WTC11 (cell line): ENCODE measurements around the gene TMEM214. TPM values are rescaled to one million over a fixed set of nuclear protein-coding genes. Genes with fewer than 3 reads are reported as not detected.

ENCODE experiments used
- ATAC-seq: fragments of 200-7000 bp; cut with Tn5 transposase; 2 replicates; pipeline ENCODE4 v1.10.0; 2021; ENCODE audit warnings: mild to moderate bottlenecking, moderate library complexity
- CTCF ChIA-PET: fragments of 300-600 bp; sonication (Branson Sonifier 250); formaldehyde crosslinking; loops from one replicate; lab custom pipeline; 2021; ENCODE audit warnings: antibody characterized with exemption; lab: Charles Lee
- POLR2A ChIA-PET: fragments of 350-600 bp; sonication (Branson Sonifier 250); formaldehyde crosslinking; loops from one replicate; lab custom pipeline; 2021; ENCODE audit warnings: antibody characterized with exemption; lab: Charles Lee
- DNase-seq: peaks from one replicate; pipeline ENCODE4 v3.0.0; 2021; ENCODE audit warnings: low spot score
- H3K27ac Mint-ChIP-seq: 2 replicates; pipeline ENCODE4 v1.8.0; 2021; ENCODE audit warnings: mixed read lengths
- H3K27me3 Mint-ChIP-seq: 2 replicates; pipeline ENCODE4 v1.8.0; 2021; ENCODE audit warnings: low read depth, mild to moderate bottlenecking, moderate library complexity, mixed read lengths
- H3K36me3 Mint-ChIP-seq: 2 replicates; pipeline ENCODE4 v1.8.0; 2021; ENCODE audit warnings: mixed read lengths
- H3K4me1 Mint-ChIP-seq: 2 replicates; pipeline ENCODE4 v1.8.0; 2022; ENCODE audit warnings: mixed read lengths
- H3K4me3 Mint-ChIP-seq: 2 replicates; pipeline ENCODE4 v1.8.0; 2021; ENCODE audit warnings: mild to moderate bottlenecking, moderate library complexity, mixed read lengths
- H3K9me3 Mint-ChIP-seq: 2 replicates; pipeline ENCODE4 v1.8.0; 2021; ENCODE audit warnings: mixed read lengths
- ATF2 ChIP-seq: sonication (generic); formaldehyde crosslinking; IDR thresholded peaks from 2 replicates; pipeline ENCODE4 v1.8.1; 2022; ENCODE audit warnings: low read depth, missing genetic modification reagents, borderline replicate concordance
- HMGA2 ChIP-seq: fragments of 250-450 bp; sonication (Bioruptor Pico); IDR thresholded peaks from 2 replicates; pipeline ENCODE4 v1.4.0; 2021; ENCODE audit warnings: mild to moderate bottlenecking, moderate library complexity
- MXD4 ChIP-seq: fragments of 250-450 bp; sonication (Bioruptor Pico); IDR thresholded peaks from 2 replicates; pipeline ENCODE4 v1.8.0; 2021; ENCODE audit warnings: mild to moderate bottlenecking, moderate library complexity, borderline replicate concordance
- NFYB ChIP-seq: sonication (generic); formaldehyde crosslinking; conservative IDR thresholded peaks from 2 replicates; pipeline ENCODE4 v1.8.0; 2022; ENCODE audit warnings: low read depth, missing genetic modification reagents
- ZBTB21 ChIP-seq: sonication (generic); formaldehyde crosslinking; IDR thresholded peaks from 2 replicates; pipeline ENCODE4 v1.8.1; 2023; ENCODE audit warnings: mild to moderate bottlenecking, missing genetic modification reagents, borderline replicate concordance
- ZNF138 ChIP-seq: sonication (generic); formaldehyde crosslinking; conservative IDR thresholded peaks from 2 replicates; pipeline ENCODE4 v1.8.1; 2022; ENCODE audit warnings: mild to moderate bottlenecking, moderate library complexity, missing genetic modification reagents
- ZNF396 ChIP-seq: fragments of 250-450 bp; sonication (Bioruptor Pico); IDR thresholded peaks from 2 replicates; pipeline ENCODE4 v1.8.0; 2021; ENCODE audit warnings: mild to moderate bottlenecking, moderate library complexity, borderline replicate concordance
- ZNF671 ChIP-seq: fragments of 250-450 bp; sonication (Bioruptor Pico); IDR thresholded peaks from 2 replicates; pipeline ENCODE4 v1.8.0; 2021; ENCODE audit warnings: mild to moderate bottlenecking
- total RNA-seq: library from RNA; stranded (reverse); gene quantifications from 3 replicates; pipeline ENCODE4 v1.2.3, GENCODE V29; 2021
- TF ChIP-seq, protein P1 (sequence below): sonication (generic); formaldehyde crosslinking; IDR thresholded peaks from 2 replicates; pipeline ENCODE4 v1.8.1; 2022; ENCODE audit warnings: missing genetic modification reagents, borderline replicate concordance
- TF ChIP-seq, protein P2 (sequence below): sonication (generic); formaldehyde crosslinking; IDR thresholded peaks from 2 replicates; pipeline ENCODE4 v1.8.1; 2022; ENCODE audit warnings: low read depth, mild to moderate bottlenecking, moderate library complexity, missing genetic modification reagents, borderline replicate concordance
- TF ChIP-seq, protein P3 (sequence below): sonication (generic); formaldehyde crosslinking; IDR thresholded peaks from 2 replicates; pipeline ENCODE4 v1.8.1; 2023; ENCODE audit warnings: mild to moderate bottlenecking, moderate library complexity, missing genetic modification reagents
- TF ChIP-seq, protein P4 (sequence below): sonication (generic); formaldehyde crosslinking; IDR thresholded peaks from 2 replicates; pipeline ENCODE4 v1.8.1; 2022; ENCODE audit warnings: mild to moderate bottlenecking, moderate library complexity, missing genetic modification reagents
- TF ChIP-seq, protein P5 (sequence below): fragments of 250-450 bp; sonication (Bioruptor Pico); IDR thresholded peaks from 2 replicates; pipeline ENCODE4 v1.9.0; 2021; ENCODE audit warnings: mild to moderate bottlenecking, borderline replicate concordance

Gene TMEM214
- total RNA-seq, 1 experiment from 2014 or later = 57.1 TPM

DNA sequence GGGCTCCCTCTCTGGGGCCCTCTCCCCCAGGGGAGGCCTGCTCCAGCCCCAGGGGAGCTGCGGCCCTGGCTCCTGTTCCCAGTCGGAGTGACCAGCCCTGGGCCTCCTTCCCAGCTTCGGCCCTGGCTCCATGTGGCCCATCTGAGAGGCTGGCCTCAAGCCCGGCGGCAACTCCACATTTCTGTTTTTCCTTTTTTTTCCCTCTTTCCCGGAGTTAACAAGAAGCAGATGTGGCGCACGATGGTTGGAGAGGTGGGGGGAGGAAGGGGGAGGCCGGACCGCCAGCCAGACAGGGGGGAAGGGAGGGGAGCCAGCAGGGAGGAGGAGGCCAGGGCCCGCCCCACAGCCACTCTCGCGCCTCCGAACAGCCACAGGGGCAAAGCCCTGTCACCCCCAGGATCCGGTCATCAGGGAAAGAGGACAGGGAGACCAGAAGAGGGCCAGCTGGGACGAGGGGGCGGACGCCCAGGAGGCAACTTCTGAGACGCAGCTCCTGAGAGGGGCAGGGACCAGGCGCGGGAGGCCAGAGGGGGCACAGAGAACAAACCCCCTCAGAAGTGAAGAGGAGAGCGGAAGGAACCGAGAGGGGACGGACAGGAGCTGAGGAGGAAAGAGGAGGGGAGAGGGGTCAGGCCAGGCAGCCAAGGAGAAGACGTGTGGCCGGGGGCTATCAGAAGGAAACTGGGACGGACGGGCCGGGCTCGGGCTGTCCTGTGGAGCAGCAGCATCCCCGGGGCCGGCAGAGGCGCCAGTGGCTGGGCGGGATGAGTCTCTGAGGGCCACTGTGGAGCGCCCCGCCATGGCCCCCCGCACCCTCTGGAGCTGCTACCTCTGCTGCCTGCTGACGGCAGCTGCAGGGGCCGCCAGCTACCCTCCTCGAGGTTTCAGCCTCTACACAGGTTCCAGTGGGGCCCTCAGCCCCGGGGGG is 45.8 kb downstream of the TMEM214 start, which contains the start of gene EMILIN1:
EMILIN1 (plus strand) TSS at position 349 of the 928 bp plus-strand sequence; CDS start at position 800, 451 bp downstream.
- ChIA-PET CTCF (interaction anchor here (0.5 to 1.4 kb wide), 3 partner anchors 8 to 62 kb away, joined by 5 to 8 read pairs (median 7); partner anchors contain the start of gene KHK), POLR2A (interaction anchor here (0.7 to 1.0 kb wide), 2 partner anchors 18 to 26 kb away, joined by 3 to 4 read pairs; no protein-coding TSS in a partner anchor)
- Mint-ChIP-seq H3K4me3 (no peak within 1 kb of the TSS), H3K4me1 (peaks cover 20% of the 10 kb centered on the region), H3K27ac (peak within 1 kb of the TSS; percentile 84; the same call in 1 of the 2 replicates), H3K36me3 (no peaks in the 10 kb centered on the region), H3K27me3 (peaks cover 11% of the 10 kb centered on the region), H3K9me3 (no peaks in the 10 kb centered on the region)
- no peak for DNase-seq
- TF ChIP-seq HMGA2 (CRISPR knock-in tag) (no peak), ATF2 (CRISPR knock-in tag) (no peak), MXD4 (CRISPR knock-in tag) (no peak), ZNF138 (no peak), ZBTB21 (CRISPR knock-in tag) (no peak), NFYB (no peak), ZNF671 (CRISPR knock-in tag) (no peak)
- ATAC-seq = no peak; the same call in 1 of the 2 replicates

DNA sequence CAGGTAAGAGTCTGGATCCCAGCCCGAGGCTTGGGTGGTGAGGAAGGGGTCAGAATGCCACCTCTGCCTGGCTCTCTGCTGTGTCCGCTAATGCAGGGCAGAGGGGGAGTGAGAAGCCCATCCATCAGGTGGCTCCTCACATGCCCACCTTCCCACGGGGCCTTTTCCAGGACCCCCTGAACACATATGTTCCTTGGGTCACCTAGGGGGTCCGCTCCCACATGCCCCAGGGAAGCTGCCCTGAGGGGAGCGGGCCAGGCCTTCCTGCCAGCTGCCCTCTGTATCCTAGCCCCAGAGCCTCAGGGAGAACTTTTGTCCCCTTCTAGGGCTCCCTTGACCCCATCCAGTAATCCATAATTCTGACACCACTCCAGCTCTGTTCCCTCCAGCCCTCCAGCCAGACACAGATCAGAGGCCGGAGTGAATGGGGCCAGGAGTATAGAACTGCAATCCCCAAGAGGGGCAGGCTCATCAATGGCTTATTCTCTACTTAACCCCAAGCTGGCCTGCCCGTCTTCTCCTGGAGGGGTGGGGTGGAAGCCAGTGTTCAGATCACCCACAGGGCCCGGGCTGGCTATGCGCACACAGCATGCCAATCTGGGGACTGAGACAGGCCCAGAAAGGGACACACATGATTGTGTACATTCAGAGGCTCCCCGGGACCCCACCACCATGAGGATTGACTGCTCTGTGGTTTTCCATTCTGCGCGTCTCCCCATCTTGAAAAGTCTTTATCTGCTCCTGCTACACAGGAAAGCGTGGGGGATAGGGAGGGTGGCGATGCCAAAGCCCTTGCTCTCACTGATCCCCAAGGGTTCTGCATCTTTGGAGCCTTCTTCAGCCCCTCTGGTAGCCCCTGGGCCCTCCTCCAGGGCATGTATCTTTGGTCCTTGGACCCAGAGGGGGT is 46.7 kb downstream of the TMEM214 start:
- POLR2A ChIA-PET = no interaction called here
- H3K4me1 Mint-ChIP-seq = peaks cover 22% of the 10 kb centered on the region

DNA sequence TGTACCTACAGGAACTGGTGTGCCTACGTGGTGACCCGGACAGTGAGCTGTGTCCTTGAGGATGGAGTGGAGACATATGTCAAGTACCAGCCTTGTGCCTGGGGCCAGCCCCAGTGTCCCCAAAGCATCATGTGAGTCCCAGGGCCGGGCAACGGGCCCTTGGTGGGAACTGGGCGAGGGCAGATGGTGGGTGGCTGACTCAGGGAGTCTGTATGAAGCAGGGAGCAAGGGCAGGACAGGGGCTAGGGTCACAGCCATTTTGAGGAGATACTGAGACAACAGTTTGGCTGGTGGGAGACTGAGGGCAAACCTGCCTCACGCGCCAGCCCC is 47.3 kb downstream of the TMEM214 start:
- no peak for DNase-seq
- no peaks in the 10 kb centered on the region for H3K9me3 Mint-ChIP-seq
- H3K36me3 Mint-ChIP-seq = no peaks in the 10 kb centered on the region
- ATAC-seq = no peak
- H3K27ac Mint-ChIP-seq = no peak overlapping the region
- ChIA-PET CTCF (interaction anchor here (1.0 to 1.7 kb wide), 4 partner anchors 8 to 234 kb away, joined by 3 to 29 read pairs (median 11); partner anchors contain the start of genes AGBL5 and OST4), POLR2A (interaction anchor here (1.3 kb wide), 1 partner anchor 9 kb away, joined by 5 read pairs; the partner anchor contains the start of gene OST4)
- H3K27me3 Mint-ChIP-seq = peaks cover 19% of the 10 kb centered on the region
- H3K4me3 Mint-ChIP-seq = no peak overlapping the region
- H3K4me1 Mint-ChIP-seq = peaks cover 22% of the 10 kb centered on the region
- TF ChIP-seq, protein P1, sequence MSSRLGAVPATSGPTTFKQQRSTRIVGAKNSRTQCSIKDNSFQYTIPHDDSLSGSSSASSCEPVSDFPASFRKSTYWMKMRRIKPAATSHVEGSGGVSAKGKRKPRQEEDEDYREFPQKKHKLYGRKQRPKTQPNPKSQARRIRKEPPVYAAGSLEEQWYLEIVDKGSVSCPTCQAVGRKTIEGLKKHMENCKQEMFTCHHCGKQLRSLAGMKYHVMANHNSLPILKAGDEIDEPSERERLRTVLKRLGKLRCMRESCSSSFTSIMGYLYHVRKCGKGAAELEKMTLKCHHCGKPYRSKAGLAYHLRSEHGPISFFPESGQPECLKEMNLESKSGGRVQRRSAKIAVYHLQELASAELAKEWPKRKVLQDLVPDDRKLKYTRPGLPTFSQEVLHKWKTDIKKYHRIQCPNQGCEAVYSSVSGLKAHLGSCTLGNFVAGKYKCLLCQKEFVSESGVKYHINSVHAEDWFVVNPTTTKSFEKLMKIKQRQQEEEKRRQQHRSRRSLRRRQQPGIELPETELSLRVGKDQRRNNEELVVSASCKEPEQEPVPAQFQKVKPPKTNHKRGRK = no peak
- no peak for TF ChIP-seq ZNF396
- TF ChIP-seq, protein P2, sequence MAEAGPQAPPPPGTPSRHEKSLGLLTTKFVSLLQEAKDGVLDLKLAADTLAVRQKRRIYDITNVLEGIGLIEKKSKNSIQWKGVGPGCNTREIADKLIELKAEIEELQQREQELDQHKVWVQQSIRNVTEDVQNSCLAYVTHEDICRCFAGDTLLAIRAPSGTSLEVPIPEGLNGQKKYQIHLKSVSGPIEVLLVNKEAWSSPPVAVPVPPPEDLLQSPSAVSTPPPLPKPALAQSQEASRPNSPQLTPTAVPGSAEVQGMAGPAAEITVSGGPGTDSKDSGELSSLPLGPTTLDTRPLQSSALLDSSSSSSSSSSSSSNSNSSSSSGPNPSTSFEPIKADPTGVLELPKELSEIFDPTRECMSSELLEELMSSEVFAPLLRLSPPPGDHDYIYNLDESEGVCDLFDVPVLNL (CRISPR knock-in tag) = no peak
- TF ChIP-seq, protein P3, sequence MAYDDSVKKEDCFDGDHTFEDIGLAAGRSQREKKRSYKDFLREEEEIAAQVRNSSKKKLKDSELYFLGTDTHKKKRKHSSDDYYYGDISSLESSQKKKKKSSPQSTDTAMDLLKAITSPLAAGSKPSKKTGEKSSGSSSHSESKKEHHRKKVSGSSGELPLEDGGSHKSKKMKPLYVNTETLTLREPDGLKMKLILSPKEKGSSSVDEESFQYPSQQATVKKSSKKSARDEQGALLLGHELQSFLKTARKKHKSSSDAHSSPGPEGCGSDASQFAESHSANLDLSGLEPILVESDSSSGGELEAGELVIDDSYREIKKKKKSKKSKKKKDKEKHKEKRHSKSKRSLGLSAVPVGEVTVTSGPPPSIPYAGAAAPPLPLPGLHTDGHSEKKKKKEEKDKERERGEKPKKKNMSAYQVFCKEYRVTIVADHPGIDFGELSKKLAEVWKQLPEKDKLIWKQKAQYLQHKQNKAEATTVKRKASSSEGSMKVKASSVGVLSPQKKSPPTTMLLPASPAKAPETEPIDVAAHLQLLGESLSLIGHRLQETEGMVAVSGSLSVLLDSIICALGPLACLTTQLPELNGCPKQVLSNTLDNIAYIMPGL (CRISPR knock-in tag) = no peak
- TF ChIP-seq, protein P4, sequence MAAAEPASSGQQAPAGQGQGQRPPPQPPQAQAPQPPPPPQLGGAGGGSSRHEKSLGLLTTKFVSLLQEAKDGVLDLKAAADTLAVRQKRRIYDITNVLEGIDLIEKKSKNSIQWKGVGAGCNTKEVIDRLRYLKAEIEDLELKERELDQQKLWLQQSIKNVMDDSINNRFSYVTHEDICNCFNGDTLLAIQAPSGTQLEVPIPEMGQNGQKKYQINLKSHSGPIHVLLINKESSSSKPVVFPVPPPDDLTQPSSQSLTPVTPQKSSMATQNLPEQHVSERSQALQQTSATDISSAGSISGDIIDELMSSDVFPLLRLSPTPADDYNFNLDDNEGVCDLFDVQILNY (CRISPR knock-in tag) = no peak

More for the DNA sequence above, 46.7 kb downstream of the TMEM214 start:
- no peak overlapping the region for H3K27ac Mint-ChIP-seq
- H3K9me3 Mint-ChIP-seq = no peaks in the 10 kb centered on the region
- peaks cover 13% of the 10 kb centered on the region for H3K27me3 Mint-ChIP-seq
- no peaks in the 10 kb centered on the region for H3K36me3 Mint-ChIP-seq
- ATAC-seq (no peak), DNase-seq (no peak)
- H3K4me3 Mint-ChIP-seq = no peak overlapping the region
- TF ChIP-seq, protein P5, sequence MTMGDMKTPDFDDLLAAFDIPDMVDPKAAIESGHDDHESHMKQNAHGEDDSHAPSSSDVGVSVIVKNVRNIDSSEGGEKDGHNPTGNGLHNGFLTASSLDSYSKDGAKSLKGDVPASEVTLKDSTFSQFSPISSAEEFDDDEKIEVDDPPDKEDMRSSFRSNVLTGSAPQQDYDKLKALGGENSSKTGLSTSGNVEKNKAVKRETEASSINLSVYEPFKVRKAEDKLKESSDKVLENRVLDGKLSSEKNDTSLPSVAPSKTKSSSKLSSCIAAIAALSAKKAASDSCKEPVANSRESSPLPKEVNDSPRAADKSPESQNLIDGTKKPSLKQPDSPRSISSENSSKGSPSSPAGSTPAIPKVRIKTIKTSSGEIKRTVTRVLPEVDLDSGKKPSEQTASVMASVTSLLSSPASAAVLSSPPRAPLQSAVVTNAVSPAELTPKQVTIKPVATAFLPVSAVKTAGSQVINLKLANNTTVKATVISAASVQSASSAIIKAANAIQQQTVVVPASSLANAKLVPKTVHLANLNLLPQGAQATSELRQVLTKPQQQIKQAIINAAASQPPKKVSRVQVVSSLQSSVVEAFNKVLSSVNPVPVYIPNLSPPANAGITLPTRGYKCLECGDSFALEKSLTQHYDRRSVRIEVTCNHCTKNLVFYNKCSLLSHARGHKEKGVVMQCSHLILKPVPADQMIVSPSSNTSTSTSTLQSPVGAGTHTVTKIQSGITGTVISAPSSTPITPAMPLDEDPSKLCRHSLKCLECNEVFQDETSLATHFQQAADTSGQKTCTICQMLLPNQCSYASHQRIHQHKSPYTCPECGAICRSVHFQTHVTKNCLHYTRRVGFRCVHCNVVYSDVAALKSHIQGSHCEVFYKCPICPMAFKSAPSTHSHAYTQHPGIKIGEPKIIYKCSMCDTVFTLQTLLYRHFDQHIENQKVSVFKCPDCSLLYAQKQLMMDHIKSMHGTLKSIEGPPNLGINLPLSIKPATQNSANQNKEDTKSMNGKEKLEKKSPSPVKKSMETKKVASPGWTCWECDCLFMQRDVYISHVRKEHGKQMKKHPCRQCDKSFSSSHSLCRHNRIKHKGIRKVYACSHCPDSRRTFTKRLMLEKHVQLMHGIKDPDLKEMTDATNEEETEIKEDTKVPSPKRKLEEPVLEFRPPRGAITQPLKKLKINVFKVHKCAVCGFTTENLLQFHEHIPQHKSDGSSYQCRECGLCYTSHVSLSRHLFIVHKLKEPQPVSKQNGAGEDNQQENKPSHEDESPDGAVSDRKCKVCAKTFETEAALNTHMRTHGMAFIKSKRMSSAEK (CRISPR knock-in tag) = no peak
- CTCF ChIA-PET = interaction anchor here (1.1 to 1.7 kb wide), 3 partner anchors 8 to 224 kb away, joined by 4 to 8 read pairs (median 7); partner anchors contain the start of gene KHK
